Suppressor macrophage treated with lipopolysaccharide for 1 hour (primary cell): ENCODE results near the gene ACAA1.
"Not testable (repeated sequence)": the region's sequence is repeated elsewhere in the genome, so short reads cannot be mapped to it uniquely, and the experiment has no call there.

Source experiments
- DNase-seq, 3 donors: peaks; one replicate each; pipeline ENCODE4 v3.0.0-alpha.2; 2020 to 2022

Gene ACAA1

DNA sequence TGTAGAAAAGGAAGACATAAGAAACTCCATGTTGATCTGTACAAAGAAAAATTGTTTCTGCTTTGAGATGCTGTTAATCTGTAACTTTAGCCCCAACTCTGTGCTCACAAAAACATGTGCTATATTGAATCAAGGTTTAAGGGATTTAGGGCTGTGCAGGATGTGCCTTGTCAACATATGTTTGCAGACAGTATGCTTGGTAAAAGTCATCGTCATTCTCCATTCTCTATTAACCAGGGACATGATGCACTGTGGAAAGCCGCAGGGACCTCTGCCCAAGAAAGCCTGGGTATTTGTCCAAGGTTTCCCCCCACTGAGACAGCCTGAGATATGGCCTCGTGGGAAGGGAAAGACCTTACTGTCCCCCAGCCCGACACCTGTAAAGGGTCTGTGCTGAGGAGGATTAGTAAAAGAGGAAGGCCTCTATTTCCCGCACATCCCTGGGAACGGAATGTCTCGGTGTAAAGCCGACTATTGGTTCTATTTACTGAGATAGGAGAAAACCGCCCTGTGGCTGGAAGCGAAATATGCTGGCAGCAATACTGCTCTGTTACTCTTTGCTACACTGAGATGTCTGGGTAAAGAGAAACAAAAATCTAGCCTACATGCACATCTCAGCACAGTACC, 2.3 kb downstream of the ACAA1 start:
- DNase-seq = not testable (repeated sequence)

DNA sequence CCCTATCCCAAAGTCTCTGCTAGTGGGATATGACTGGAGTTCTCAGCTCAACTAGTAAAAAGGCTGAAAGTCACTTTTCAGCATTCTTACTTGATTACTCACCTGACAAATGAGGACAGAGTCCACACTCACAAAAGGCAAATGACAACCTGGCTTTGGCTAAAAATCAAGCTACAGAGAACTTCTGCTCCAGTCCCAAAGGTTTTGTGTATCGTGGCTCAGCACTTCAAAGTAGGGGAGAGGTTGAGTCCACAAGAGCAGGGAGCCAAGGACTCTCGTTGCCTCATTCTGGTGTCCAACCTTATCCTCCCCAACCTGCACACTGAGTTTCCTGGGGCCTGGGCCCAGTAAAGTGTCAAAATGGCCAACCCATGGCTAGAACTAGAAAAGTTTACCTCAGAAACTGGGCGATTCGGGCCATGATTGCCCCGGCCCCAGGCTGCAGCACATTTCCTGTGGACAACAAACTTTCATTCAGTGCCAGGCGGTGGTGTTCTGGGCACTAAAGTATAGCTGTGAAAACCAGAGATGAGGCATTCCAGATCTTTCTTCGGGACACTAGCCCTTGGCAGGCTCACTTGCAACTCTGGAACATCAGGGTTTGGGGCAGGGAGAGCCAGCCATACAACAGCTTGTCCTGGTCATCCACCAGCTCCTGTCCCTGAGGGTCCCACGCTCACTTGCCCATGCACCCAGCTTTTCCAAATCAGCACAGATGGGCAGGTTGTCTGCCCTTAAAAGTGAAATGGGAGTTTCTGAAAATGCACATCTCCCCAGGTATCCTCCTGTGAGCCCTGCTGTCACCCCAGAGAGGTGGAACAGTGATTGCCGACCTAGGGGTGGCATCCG, 3.1 kb downstream of the ACAA1 start:
- no peak for DNase-seq

DNA sequence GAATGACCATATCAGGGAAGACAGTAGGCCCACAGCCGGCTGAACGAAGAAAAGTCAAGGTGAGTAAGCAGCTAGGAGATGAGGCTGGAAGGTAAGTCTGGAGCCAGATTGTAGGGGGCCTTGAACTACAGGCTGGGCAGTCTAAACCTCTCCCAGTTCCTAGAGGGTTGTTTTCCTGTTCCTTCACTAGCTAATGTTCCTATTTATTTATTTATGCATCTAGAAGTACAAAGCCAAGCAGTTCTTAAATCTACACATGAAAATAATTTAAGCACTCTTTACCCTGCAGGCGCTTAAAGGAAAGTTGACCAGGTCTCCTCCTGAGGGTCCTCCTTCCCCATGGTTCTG, 3.7 kb downstream of the ACAA1 start:
- no peak for DNase-seq

DNA sequence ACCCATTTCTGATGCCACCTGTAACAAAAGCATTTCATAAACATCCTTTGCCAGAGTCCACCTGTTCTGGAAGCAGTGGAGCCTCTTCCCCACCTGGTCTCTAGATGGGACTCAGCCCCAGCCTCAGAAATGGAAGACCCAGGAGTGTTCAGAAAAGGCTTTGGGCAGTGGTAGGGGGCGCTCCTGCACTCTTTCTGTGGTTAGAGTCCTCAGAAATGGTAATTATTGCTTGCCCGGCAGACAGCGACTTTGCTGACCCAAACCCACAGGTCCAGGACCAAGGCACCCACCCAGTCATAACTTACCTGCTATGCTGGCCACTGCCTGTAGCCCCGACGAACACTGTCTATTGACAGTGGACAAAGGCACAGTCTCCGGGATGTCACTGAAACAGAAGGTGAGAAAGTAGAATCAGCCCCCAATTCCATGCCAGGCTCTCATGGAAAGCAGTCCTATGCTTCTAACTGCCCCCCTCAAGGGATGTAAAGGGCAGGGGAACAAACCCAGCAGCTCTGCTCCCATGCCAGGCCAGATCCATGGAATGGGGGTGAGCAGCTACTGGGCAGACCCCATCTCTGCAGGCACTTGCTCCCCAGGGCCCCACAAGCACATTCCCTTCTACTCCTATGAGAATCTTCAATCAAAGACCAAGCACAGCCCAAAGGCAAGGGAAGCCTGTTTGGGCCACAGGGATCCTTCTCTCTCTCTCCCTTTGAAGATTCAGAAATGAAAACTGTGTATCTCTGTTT, 5.1 kb downstream of the ACAA1 start:
- DNase-seq = peak; percentile 47 to 75 (median 56)

DNA sequence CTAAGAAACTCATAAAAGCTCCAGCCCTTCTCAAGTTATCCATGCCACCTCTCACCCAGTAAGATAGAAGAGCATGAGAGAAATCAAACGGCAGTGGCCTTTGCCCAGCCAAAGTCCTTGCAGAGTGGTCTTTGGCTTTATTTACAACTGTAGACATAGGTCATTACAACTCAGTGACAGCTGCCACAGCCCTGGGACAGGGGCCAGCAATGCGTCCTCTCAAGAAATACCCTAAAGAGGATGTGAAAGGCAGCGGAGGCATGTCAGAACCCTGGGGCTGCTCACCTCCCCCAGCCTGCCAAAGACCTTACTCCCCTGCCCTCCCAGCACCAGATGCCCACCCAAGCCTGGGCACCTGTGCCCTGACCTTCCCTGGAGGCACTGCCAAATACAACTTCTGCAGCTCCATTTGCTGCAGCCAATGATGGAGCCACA, 6.3 kb downstream of the ACAA1 start:
- DNase-seq = no peak

DNA sequence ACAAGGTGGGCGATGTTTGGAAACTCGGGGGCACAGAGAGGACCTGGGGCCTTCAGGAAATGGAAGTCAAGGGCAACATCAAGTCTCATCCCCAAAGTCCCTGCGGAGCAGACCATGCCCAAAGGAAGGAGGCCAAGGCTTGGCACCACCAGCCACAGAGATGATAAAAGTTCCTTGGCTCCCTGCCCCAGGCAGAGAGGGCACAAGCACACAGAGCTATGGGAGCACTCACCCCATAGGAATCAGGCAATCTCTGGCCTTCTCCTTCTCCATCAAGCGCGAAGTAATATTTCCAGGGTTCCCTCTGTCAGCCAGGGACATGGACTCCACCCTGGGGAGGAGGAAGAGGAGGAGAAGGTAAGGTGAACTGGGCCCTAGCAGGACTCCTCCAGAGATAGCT, 7.9 kb downstream of the ACAA1 start:
- no peak for DNase-seq

DNA sequence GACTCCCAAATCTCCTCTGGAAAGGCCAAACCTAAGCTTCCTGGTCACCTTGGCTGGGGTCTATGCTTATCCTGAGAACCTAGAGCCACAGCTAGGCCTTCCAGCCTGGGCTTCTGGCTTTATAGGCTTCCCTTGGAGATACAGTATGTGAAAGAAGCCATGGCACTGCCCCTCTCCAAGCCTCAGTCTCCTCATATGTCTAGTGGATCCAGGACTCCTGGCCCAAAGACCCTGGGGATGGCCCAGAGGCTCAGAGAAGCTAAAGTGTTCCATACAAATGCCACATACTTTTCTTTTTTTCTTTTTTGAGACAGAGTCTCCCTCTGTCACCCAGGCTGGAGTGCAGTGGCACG, 8.6 kb downstream of the ACAA1 start:
- no peak for DNase-seq

DNA sequence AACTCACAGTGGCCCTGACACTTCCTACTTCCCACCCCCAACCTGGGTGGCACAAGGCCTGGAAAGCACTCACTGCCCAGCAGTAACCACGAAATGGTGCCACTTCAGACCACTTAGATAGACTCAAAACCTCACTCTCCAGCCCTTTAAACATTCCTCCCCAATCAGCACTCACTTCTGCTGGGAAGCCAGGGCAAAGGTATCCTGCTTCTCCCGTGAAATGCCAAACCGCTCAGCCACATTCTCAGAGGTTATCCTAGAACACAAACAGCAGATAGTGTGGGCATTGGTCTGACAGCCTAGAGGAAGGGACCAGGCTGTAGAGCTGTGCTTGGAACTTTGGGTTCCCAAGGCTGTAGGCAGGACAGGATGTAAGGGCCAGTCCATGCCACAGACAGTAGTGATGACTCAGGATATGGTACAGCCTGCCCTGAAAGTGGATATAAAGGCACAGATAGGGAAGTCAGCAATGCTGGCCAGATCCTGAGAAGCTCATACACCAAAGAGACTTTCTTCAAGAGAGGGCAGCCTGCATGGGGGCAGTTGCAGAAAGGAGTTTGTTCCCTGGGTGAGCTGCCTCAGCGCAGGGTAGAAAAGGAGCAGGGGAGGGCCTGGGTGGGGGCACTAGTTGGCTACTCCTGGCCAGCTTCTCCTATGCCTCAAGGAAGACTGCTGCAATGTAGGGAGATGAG, 9.2 kb downstream of the ACAA1 start:
- peak; percentile 38 to 49 (median 39) for DNase-seq

DNA sequence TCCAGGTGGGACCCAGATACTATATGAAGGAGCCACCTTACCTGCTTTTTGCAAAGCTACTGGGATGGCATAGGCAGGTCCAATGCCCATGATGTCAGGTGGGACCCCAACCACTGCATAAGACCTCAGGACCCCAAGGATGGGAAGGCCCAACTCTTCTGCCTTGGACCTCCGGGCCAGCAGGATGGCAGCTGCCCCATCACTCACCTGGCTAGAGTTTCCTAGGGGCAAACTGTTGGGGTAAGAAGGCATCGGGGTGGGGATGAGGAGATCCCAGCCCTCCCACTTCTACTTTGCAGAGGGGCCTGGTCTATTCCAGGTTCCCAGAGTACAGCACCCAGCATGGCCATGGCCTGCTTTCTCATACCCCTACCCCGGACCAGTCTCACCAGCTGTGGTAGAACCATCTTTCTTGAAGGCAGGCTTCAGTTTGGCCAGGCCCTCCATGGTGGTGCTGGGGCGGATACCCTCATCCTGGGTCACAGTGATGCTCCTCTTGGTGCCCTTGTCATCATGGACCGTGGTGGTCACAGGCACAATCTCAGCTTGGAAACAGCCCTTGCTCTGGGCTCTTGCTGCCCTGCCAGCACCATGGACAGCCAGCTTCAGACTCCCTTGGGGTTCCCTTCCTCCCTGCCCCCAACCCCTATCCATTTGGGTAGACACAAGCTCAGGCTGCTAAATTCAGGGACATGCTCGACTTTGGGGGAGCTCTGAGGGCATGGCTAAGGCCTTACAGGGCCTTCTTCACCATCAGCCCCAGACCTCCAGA, 10.6 kb downstream of the ACAA1 start:
- no peak for DNase-seq

DNA sequence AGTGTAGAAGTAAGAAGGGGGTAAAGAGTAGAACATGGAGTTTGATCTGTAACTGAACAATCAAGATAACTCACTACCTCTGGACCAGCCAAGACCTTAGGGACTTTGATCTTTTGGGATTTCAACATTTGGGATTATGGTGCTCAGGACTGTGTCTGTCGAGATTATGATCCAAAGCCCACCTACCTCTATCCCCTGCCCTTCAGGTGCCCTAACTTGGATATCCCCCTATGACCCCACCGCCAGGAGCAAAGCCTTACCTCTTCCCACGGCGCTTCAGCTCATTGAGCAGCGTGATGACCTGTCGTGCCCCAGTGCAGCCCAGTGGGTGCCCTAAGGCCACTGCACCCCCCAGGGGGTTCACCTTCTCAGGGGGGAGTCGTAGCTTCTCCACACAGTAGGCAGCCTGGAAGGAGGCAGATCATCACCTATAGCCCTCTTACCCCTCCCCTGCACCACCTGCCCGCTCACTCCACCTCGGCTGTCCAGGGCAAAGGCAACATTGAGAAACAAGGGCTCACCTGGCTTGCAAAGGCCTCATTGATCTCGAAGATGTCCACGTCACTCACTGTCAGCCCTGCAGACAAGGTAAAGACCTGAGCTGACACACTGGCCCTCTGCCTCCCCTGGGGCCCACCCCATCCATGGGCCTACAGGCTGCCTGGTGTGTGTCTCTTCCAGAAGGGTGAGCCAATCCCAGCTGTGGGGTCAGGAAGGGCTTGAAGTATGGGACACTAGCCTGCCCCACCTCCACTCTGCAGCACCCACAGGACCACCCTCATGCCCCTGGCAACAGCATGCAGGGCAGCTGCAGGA, 11.4 kb downstream of the ACAA1 start:
- no peak for DNase-seq

DNA sequence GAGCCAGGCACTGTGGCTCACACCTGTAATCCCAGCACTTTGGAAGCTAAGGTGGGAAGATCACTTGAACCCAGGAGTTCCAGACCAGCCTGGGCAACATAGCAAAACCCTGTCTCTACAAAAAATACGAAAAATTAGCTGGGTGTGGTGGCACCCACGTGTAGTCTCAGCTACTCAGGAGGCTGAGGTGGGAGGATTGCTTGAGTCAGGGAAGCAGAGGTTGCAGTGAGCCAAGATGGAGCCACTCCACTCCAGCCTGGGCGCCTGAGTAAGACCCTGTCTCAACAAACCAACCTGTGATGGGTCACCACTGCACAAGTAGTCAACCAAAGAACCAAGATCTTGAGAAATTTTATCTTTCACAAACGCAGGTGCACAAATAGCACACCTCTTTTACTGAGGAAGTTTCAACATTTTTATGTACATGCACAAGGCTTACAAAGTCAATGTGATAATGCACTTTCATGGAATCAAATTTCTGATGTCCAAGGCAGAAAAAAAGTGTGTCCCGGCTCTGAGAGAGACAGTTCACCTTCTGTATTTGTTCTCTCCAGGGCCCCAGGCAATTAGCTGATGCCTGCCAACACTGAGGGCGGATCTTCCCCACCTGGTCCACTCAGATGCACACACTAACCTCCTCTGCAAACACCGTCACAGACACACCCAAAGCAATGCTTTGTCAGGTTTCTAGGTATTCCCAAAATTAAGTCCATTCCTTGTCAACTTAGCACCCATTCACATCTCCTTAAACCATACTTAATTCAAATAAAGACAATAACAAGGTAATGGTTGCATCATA, 12.4 kb downstream of the ACAA1 start:
- no peak for DNase-seq

DNA sequence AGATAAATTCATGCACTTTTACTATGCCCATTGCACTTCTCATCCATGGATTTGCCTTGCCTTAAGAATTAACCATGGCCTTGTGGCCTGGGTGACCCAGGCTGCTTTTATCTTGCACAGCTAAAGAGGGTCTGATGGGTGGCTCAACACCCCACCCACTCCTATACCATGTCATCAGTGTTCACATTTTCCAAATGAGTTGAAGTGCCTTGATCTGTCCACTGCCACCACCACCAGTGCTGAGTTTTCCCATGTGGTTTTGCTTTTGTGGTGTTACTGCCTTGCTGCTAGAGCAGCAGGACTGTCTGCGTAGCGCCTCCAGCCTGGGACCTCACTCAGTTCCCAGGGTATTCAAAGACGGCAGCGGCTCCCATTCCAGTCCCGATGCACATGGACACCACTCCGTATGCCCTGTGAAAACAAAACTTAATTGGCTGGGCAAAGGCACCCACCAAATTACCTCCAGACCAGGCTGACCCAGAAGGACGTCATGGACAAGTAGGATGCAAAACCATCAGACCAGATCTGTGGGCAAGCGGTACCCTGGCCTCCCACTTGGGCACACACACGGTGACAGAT, 14.1 kb downstream of the ACAA1 start:
- DNase-seq = no peak

DNA sequence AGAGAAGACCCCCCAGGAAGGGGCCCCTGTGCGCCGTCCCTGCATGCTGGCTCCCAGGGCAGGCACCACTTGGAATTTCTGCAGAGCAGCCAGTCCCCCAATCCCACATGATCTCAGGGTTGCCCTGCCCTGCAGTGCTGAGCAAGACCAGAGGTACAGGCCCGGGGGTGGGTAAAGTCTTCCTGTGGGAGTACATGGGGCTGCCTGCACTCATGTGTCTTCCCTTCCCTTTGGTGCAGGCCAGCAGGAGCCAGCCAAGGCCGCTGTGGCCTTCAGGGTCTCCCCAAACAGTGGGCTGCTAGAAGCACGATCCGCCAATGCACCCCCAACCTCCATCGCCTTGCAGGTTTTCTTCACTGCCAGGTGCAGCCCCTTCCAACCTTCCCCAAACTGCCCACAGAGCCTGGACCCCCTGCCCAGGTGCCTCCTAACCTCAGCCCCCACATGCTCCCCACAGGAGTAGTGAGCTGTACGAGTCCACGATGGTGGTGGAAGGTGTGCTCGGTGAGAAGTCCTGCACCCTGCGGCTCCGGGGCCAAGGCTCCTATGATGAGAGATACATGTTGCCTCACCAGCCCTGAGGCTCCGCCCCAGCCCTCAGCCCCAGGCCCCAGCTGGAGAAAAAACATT, 15.0 kb downstream of the ACAA1 start:
- no peak for DNase-seq

DNA sequence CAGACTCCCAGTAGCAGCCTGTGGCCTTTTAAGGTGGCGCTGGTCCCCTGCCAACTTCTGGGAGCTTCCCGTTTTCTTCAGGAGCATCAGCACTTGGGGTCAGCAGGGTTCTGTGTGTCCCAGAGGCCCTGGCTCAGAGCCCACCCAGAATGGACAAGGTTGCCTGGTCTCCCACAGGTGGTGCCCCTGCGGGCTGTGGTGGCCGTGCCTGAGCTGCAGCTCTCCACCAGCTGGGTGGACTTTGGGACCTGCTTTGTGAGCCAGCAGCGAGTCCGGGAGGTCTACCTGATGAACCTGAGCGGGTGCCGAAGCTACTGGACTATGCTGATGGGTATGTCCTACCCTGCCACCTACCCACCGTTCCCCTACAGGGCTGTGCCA, 15.5 kb downstream of the ACAA1 start:
- DNase-seq = no peak

DNA sequence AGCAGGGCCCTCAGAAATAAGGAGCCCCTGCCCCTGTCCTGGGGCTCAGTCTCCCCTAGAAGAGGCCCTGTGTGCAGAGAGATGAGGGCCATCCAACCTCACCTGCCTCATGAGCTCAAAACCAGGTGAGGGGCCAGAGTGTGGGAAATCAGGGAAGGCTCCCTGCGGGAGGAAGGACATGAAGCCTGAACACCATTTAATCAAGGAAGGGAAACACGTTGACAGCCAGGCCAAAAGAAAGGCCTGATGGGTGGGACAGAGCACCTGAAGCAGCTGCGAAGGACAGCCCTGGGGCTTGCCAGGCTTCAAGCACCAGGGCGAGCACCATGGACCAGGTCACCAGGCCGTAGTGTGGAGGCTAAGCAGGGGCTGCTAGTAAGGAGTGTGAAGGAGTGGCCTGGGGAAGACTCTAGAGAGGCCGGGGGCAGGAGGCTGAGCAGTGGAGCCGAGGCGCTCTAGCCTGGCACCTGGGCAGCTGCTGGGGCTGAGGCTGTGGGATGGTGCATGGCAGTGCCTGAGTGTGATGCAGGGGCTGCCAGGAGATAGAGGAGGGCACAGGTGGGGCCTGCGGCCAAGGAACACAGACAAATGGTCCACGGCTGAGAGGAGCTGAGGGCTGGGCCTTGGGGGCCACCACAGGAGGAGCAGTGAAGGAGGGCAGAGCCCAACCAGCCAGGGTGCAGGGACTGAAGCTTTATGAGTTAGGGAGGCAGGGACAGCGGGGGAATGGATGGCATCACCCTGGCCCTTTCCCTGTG, 16.1 kb downstream of the ACAA1 start:
- no peak for DNase-seq

DNA sequence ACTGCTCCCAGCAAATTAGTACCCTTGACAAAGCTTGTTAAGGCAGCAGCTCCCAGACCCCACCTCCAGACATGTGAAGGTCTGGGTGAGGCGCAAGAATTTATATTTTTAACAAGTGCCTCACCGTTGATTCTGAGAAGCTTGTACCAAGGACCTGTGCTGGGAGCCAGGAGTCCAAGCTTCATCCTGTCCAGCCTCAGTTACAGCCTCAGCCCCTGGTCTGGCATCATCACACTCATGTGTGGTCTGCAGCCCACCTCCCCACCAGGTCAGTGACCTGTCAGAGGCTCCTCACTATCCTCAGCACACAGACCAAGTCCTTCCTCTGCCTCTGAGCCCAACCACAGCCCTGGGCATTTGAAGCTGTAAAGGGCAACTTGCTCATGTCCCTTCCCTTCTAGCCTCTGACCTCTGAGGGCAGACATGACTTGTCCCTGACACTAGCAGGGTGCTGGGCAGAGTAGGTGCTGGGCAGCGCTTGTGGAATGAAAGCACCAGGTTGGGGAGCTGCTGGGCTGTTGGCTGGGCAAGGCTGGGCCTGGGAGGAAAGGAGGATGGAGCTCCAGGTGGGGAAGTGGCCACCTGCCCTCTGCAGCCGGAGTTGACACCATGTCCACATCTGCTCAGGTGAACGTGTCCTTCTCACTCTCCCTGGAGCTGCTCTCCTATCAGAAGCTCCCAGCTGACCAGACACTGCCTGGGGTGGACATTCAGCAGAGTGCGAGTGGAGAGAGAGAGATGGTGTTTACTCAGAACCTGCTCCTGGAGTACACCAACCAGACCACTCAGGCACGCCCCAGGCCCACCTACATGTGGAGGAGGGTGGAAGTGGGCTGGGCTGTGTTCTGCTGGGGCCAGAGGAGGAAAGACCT, 16.9 kb downstream of the ACAA1 start:
- DNase-seq = no peak

DNA sequence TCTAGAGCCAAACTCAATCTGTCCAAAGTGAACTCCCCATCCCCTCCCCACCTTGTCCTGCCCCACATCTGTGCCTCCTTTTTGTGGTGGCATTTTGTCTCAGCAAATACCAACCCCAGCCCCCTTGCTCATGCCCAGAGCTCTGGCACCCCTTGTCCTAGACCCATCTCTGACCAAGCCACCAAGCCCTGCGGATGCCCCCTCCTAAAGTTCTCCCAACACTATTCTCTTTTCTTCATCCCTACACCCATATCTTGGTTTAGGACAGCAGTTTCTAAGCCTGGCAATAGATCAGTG, 17.7 kb downstream of the ACAA1 start:
- DNase-seq = no peak
